ENCODE data around the gene AHRR.
"Not testable (repeated sequence)": the region's sequence is repeated elsewhere in the genome, so short reads cannot be mapped to it uniquely, and the experiment has no call there.

Gene AHRR

GRCh38 chr5:478369-478981 lies 157.0 kb downstream of the AHRR start:
- DNase-seq, result no peak

- no peak for DNase-seq
Measured at GRCh38 chr5:478982-479535, 157.5 kb downstream of the AHRR start.

- no peak for DNase-seq
Measured at GRCh38 chr5:479566-480319, 158.2 kb downstream of the AHRR start.

- DNase-seq, result no peak
Measured at GRCh38 chr5:481347-481746, 159.8 kb downstream of the AHRR start.

GRCh38 chr5:482021-482420 lies 160.5 kb downstream of the AHRR start:
- DNase-seq, result no peak

- no peak for DNase-seq
Measured at GRCh38 chr5:482506-482905, 161.0 kb downstream of the AHRR start.

GRCh38 chr5:483011-483410 lies 161.5 kb downstream of the AHRR start:
- DNase-seq, result no peak

- no peak for DNase-seq
Measured at GRCh38 chr5:483434-484140, 162.1 kb downstream of the AHRR start.

- DNase-seq, result no peak
Measured at GRCh38 chr5:484556-484955, 163.0 kb downstream of the AHRR start.

GRCh38 chr5:485113-485945 lies 163.8 kb downstream of the AHRR start:
- no peak for DNase-seq

- DNase-seq, result no peak
Measured at GRCh38 chr5:485946-486491, 164.5 kb downstream of the AHRR start.

- not testable (repeated sequence) for DNase-seq
Measured at GRCh38 chr5:486597-486996, 165.1 kb downstream of the AHRR start.

All from islet precursor cell (in vitro differentiated cells).